Lower leg skin (tissue), 4 donors: ENCODE measurements around the gene SVIL. TPM values are rescaled to one million over a fixed set of nuclear protein-coding genes. Genes with fewer than 3 reads are reported as not detected.

Experiments
- DNase-seq, 2 donors: peaks; one replicate each; pipeline ENCODE4 v3.0.0-alpha.2; 2019; ENCODE audit warnings: low spot score in 2 of 2
- H3K4me3 ChIP-seq: fragments of 200-600 bp; sonication (generic); 2 replicates; pipeline ENCODE4 v1.5.1; 2017; ENCODE audit warnings: mild to moderate bottlenecking, low read depth; ENCODE audit not compliant: poor library complexity, severe bottlenecking
- CTCF ChIP-seq, 3 donors: fragments of 450-650 bp; IDR thresholded peaks; one replicate each; pipeline ENCODE4 v1.5.1; 2016; ENCODE audit warnings: antibody characterized with exemption in 3 of 3, mild to moderate bottlenecking in 3 of 3, moderate library complexity in 2 of 3
- POLR2A ChIP-seq, 2 donors: fragments of 450-650 bp; IDR thresholded peaks; one replicate each; pipeline ENCODE4 v1.6.1; 2016 to 2017; ENCODE audit warnings: antibody characterized with exemption in 2 of 2, mild to moderate bottlenecking in 1 of 2, moderate library complexity in 1 of 2
- WGBS, 2 donors: methylation state at CpG; one replicate each; pipeline ENCODE4 v1.1.5; 2018; 5-methylcytosine and 5-hydroxymethylcytosine counted together
- intact Hi-C: fragments of 100-400 bp; cut with DNase I; formaldehyde crosslinking; loops from one replicate; pipeline ENCODE4 v1.15.0; 2023; ENCODE audit warnings: low total_unique reads
- total RNA-seq, 4 donors: library from RNA; depleted of rRNA; stranded (reverse); fragments of >200 nt; gene quantifications; one replicate each; pipeline ENCODE4 v1.1.0, GENCODE V29; 2016

The SVIL gene
- total RNA-seq, 4 donors from 2014 or later = 49.0 to 91.0 (median 74.4) TPM

GRCh38 chr10:29667191-29667590, 32.4 kb upstream of the SVIL start:
- intact Hi-C loops = no loop called here
- TF ChIP-seq CTCF (IDR thresholded peaks at IDR 0.05) (no peak), POLR2A (IDR thresholded peaks at IDR 0.05) (no peak)
- 82 to 90% methylated on average over 3 of the region's 3 CpGs for WGBS, 2 donors
- no peak overlapping the region for H3K4me3 ChIP-seq
- no peak for DNase-seq

GRCh38 chr10:29666201-29666600, 31.4 kb upstream of the SVIL start:
- 73 to 83% methylated on average over 7 of the region's 7 CpGs for WGBS, 2 donors
- DNase-seq = no peak
- intact Hi-C loops = no loop called here
- H3K4me3 ChIP-seq = no peak overlapping the region
- no peak for TF ChIP-seq CTCF (IDR thresholded peaks at IDR 0.05)
- TF ChIP-seq POLR2A (IDR thresholded peaks at IDR 0.05) = no peak

DNA sequence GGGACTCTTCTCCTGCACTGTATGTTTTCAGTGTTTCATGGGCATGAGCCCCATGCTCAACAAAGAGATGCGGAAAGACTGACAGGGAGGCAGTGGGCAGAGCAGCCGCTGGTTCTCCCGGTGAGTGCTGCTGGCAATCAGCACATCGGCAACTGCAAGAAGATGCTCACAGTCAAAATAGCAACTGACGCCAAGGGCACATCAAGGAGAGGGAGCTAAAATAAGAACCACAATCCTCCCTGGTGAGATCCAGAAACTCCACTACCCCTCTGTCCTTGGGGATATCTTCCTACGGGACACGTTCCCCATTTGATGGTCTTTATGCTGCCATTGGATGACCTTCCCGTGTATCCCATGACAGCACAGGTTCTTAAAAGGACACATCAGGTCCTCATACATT, 28.9 kb upstream of the SVIL start:
- intact Hi-C loops = no loop called here
- no peak for DNase-seq
- WGBS, 2 donors = 92 to 96% methylated on average over 8 of the region's 8 CpGs
- H3K4me3 ChIP-seq = no peak overlapping the region
- TF ChIP-seq POLR2A (IDR thresholded peaks at IDR 0.05) = no peak
- TF ChIP-seq CTCF (IDR thresholded peaks at IDR 0.05) = no peak

DNA sequence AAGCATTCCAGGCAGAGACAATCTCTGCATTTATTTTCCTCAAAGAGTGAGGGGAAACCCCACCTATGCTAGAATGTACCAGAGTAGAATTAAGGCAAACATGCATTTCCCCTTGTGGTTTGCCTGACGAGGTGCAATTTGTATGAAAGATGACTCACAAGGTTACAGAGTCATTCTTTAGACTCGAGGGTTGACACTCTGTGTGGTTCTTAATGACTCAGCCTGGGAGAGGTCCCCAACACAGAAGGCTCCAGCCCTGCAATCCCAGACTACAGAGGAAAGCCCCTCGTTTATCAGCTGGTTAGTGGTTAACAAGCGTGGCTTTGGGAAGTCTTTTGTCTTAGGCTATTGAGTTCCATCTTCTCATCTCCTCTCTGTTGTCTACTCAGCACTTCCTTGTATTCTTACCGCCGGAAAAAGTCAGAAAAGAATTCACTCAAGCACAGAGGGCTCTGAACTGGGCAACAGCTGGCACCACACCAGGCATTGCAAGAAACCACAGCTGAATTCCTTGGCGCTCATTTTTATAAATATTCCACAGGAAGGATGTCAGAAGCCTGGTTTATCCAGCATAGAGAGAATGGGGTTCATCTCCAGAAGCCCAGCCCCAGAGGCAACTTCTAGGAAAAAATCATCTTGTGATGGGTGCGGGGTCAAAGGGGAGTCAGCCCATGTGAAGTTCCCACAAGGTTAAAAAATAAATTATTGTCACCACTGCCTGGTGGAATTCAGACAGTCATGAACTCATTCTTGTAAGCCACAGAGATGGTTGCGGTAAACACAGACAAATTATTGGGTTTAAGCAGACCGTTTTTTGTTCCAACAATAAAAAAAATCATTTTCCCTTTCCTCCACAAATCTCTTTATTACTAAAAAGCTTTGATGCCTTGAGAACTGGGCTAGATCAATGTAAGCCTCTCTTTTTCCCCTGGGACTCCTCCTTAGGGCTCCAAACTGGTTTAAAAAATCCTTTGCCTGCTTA, 24.5 kb upstream of the SVIL start:
- no peak overlapping the region for H3K4me3 ChIP-seq
- TF ChIP-seq POLR2A (IDR thresholded peaks at IDR 0.05) (no peak), CTCF (IDR thresholded peaks at IDR 0.05) (peak in 1 of 3 donors; percentile 36)
- 16 to 17% methylated on average over 10 of the region's 10 CpGs for WGBS, 2 donors
- intact Hi-C loops = no loop called here
- DNase-seq = peak; percentile 45 to 90

GRCh38 chr10:29657719-29658274, 23.0 kb upstream of the SVIL start:
- WGBS, 2 donors = 78 to 86% methylated on average over 9 of the region's 9 CpGs
- TF ChIP-seq CTCF (IDR thresholded peaks at IDR 0.05) = no peak
- no peak for TF ChIP-seq POLR2A (IDR thresholded peaks at IDR 0.05)
- intact Hi-C loops = no loop called here

More at GRCh38 chr10:29657719-29658274, 23.0 kb upstream of the SVIL start:
- no peak overlapping the region for H3K4me3 ChIP-seq
- no peak for DNase-seq
